Upper lobe of left lung (tissue), 4 donors: ENCODE results near the gene FBXL2.

Experiments
- POLR2A ChIP-seq, 4 donors: fragments of 450-650 bp; IDR thresholded peaks; one replicate each; pipeline ENCODE4 v1.5.1; 2016 to 2017; ENCODE audit warnings: antibody characterized with exemption in 4 of 4, mild to moderate bottlenecking in 2 of 4
- POLR2AphosphoS5 ChIP-seq, 2 donors: sonication (generic); formaldehyde crosslinking; IDR thresholded peaks; one replicate each; pipeline ENCODE4 v1.5.1; 2017; ENCODE audit warnings: antibody characterized with exemption in 2 of 2
- TF ChIP-seq, protein P1 (sequence below), 6 experiments: fragments of 450-650 bp in 4 of 6; fragments of 200-600 bp in 2 of 6; sonication (generic) in 2 of 6; IDR thresholded peaks; one replicate each; pipeline ENCODE4 v1.5.1; 2016 to 2019; ENCODE audit warnings: antibody characterized with exemption in 6 of 6

DNA sequence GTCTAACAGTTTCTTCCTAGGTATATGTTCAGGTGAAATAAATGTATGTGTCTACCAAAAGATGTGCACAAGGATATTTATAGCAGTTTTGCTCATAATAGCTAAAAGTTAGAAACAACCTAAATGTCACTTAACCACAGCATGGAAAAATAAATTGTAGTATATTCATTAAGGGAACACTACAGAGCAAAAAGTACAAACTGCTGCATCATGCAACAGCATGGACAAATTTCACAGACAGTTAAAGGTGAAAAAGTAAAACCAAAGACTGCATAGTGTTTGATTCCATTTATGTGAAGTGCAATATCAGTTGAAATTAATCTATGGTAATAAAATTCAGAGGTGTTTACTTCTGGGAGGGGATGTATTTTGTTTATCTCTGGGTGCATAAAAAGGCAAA, 62.5 kb downstream of the FBXL2 start:
- TF ChIP-seq POLR2A (IDR thresholded peaks at IDR 0.05): no peak
- TF ChIP-seq, protein P1, sequence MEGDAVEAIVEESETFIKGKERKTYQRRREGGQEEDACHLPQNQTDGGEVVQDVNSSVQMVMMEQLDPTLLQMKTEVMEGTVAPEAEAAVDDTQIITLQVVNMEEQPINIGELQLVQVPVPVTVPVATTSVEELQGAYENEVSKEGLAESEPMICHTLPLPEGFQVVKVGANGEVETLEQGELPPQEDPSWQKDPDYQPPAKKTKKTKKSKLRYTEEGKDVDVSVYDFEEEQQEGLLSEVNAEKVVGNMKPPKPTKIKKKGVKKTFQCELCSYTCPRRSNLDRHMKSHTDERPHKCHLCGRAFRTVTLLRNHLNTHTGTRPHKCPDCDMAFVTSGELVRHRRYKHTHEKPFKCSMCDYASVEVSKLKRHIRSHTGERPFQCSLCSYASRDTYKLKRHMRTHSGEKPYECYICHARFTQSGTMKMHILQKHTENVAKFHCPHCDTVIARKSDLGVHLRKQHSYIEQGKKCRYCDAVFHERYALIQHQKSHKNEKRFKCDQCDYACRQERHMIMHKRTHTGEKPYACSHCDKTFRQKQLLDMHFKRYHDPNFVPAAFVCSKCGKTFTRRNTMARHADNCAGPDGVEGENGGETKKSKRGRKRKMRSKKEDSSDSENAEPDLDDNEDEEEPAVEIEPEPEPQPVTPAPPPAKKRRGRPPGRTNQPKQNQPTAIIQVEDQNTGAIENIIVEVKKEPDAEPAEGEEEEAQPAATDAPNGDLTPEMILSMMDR (IDR thresholded peaks at IDR 0.05): no peak
- TF ChIP-seq POLR2AphosphoS5 (IDR thresholded peaks at IDR 0.05): no peak
